SH-SY5Y (cell line): ENCODE data around the gene NAA10.

Experiments
- GATA2 ChIP-seq: IDR thresholded peaks from 2 replicates; pipeline ENCODE4 v1.6.1; 2011; ENCODE audit warnings: mild to moderate bottlenecking, low read depth, low read length
- GATA3 ChIP-seq: IDR thresholded peaks from 2 replicates; pipeline ENCODE4 v1.6.1; 2011; ENCODE audit warnings: low read depth, mild to moderate bottlenecking, low read length, moderate library complexity

NAA10 gene

DNA sequence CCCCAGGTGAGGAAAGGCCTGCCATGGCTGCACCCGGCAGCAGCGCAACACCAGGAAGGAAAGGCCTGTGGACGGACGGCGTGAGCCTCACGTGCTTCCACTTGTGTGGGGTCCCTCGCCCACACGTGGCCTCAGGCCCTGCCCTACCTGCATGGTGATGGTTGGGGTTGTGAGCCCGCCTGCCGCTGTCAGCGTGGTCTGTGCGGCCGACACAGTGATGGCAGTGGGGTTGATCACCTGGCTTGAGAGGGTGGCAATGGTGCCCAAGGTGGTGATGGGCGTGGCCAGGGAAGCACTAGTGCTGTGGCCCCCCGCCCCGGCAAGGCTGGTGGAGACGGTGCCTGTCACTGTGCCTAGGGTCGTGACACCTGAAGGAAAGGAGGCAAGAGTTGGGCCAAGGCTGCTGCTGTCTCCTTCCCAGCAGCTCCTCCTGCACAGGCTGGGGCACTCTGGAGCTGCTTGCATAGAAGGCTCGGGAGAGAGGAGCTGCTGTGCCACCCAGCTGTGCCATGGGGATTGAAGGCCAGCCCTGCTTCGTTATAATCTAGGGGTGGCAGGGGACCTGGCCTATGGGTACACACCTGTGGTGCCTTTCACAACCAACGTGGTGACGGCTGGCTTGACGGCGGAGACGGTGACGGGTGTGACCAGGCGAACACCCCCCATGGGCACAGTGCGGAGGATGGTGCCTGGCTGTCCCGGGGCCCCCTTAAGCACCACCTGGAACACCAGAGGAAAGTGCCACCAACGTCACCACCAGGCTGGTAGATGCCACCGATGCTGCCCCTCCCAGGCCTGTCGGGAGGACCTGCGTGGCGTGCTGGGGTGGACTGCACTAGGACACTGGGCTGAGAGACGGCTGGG lies 21.4 kb upstream of the NAA10 start:
- TF ChIP-seq GATA2 (no peak), GATA3 (no peak)

DNA sequence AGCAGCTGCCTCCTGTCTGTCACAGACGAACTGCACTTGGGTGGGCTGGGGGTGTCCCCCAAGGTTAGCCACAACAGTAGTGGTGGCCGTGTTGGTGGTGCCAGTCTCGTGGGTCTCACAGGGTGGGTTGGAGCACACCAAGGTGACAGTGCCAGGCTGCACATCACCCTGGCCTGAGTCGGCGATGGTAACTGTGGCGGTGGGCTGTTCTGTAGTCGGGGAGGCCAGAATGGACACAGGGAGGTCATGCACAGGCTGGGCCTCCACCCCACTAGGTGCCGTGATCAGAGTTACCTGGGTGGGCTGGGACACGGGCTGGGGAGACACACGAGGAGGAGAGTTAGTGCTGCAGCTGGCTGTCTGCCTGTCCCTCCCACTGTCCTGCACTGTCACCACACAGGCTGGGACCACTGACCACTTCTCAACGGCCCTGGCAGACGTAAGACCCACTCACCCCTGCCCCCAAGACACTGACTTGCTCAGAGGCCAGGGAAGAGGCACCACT lies 20.4 kb upstream of the NAA10 start:
- TF ChIP-seq GATA3, result no peak
- TF ChIP-seq GATA2, result no peak

DNA sequence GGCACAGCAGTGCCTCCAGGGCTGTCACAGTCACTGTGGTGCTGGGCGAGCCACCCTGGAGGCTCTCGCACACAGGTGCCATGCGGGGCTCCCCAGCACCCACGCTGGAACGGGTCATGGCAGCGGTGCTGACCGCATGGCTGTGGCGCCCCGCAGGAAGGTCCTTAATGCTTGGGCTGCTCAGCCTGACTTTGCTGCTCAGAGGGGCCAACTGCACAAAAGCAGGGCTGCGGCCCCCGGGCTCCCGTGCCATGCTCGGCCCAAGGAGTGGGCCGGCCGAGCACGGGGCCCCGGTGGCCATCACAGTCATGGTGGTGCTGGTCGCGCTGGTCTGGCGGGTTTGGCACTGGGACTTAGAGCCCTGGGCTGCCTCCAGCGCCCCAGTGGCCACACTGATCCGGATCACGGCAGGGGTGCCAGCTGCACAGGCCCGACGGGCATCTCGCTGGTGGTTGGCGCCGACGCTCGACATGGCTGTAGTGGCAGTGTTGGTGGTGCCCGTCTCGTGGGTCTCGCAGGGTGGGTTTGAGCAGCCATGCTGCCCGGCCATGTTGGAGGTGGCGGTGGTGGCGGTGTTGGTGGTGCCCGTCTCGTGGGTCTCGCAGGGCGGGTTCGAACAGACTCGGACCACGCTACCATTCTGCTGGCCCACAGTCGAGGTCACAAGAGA lies 19.9 kb upstream of the NAA10 start:
- TF ChIP-seq GATA2 (no peak), GATA3 (no peak)

DNA sequence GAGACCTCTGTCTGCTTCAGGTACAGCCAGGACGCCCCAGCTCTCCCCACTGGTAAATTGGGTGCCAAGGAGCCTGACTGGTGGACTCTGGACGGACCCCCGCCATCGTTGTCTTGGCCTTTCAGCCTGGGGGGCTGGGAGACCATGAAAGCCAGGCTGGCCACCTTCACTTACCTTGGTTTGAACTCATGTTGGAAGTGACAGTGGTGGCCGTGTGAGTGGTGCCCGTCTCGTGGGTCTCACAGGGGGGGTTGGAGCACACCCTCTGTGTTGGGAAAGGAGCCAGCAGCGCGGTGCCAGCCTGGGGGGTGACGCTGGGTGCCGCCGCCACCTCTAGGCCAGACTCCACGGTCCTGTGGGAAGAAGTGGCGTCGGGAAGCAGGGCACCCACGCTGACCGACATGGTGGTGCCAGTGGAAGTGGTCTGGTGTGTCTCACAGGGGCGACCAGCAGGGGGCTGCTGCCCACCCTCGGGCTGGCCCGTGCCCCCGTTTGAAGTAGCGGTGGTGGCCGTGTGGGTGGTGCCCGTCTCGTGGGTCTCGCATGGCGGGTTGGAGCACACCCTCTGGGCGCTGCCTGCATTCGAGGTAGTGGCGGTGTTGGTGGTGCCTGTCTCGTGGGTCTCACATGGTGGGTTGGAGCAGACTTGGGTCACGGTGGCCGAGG lies 19.2 kb upstream of the NAA10 start:
- no peak for TF ChIP-seq GATA3
- TF ChIP-seq GATA2, result no peak

DNA sequence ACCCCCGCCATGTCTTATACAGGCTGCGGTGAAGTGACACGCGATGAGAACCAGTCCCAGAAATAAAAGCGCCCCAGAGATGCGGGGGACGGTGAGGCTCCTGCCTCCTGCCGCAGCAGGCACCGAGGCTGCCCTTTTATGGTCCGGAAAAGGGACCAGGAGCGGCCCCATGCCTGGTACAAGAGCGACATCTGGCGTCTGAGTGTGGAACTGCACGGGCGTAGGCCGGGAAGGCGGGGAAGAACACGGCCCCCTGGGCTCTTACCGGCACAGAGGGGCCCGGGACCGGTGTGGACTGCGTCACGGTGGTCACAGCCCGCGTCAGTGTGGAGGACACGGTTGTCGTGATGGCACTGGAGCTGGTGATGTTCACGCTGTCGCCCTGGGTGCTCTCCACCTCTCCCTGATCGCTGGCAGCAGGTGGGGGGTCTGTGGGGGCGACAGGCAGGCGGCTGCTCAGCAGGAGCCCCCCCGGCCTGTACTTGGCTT lies 18.5 kb upstream of the NAA10 start:
- no peak for TF ChIP-seq GATA3
- no peak for TF ChIP-seq GATA2

DNA sequence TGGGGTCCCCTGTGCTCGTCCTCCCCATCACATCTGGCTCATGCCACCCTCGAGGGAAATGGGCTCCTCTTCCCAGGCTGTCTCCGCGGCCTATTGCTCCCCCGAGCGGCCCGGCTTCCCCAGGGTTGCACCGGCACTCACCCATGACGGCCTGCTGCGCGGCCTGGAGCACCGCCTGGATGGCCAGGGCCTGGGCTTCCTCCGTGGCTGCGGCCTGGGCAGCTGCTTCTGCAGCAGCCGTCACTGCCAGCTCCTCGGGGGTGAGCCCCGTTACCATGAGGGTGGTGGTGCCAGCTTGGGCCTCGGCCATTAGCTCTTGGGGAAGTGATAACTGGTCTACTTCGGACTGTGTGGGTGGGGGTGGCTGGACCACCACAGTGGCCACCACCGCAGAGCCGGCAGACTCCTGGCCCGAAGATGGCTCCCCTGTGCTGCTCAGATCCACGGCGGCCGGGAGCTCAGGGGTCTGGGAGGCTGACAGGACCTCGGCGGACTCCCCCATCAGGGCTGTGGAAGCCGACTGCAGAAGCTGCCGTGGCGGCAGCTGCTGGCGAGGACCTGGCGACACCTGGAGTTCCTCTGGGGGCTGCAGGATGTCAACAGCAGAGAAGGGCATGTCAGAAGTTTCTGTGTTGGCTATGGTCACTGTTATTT lies 17.7 kb upstream of the NAA10 start:
- TF ChIP-seq GATA2, result no peak
- no peak for TF ChIP-seq GATA3

DNA sequence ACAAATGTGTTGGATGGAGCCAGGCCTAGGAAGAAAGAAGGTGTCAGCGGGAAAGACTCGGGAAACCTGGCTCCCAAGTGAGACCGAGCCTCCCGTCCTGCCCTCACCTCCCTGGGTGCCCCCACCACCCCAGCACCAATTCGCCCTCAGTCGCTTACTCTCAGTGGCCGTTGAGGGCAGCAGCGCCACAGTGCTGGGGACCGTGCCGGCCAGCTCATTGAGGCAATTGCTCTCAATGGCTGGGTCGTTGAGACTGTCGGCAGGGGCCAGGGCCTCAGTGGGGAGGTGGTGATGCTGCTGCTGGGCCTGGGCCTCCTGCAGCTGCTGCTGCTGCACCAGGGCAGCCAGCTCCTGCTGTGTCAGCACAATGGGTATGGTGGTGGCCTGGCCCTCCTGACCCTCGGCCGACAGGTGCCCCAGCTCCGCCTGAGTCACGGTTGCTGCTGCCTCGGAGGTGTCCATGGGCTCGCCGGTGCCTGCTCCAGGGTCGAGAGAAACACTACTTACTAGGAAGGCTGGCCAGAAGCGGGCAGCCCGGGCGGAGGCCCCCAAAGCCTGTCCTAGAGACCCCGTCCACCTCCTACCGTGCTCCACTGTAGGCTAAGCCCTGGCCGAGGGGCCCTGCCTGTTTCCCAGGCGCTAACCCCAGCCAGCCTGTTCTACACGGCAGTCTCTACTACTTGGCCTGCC lies 17.0 kb upstream of the NAA10 start:
- TF ChIP-seq GATA2, result no peak
- TF ChIP-seq GATA3, result no peak

DNA sequence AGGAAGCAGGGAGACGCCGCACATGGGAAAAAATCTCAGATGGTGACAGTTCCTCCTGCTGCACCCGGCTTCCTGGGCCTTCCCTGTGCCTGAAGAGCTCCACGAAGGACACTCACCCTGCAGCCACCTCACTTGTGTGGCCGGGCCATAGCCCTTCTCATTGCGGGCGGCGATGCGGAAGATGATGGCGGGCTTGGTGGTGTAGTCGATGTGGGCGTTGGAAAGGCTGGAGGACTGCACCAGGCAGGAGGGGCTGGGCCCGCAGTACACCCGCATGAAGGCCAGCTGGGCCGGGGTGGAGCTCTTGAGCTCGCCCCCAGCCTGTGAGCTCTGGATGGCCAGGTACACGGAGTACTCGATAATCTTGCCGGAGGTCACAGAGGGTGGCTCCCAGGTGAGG lies 15.3 kb upstream of the NAA10 start:
- TF ChIP-seq GATA2, result no peak
- no peak for TF ChIP-seq GATA3

DNA sequence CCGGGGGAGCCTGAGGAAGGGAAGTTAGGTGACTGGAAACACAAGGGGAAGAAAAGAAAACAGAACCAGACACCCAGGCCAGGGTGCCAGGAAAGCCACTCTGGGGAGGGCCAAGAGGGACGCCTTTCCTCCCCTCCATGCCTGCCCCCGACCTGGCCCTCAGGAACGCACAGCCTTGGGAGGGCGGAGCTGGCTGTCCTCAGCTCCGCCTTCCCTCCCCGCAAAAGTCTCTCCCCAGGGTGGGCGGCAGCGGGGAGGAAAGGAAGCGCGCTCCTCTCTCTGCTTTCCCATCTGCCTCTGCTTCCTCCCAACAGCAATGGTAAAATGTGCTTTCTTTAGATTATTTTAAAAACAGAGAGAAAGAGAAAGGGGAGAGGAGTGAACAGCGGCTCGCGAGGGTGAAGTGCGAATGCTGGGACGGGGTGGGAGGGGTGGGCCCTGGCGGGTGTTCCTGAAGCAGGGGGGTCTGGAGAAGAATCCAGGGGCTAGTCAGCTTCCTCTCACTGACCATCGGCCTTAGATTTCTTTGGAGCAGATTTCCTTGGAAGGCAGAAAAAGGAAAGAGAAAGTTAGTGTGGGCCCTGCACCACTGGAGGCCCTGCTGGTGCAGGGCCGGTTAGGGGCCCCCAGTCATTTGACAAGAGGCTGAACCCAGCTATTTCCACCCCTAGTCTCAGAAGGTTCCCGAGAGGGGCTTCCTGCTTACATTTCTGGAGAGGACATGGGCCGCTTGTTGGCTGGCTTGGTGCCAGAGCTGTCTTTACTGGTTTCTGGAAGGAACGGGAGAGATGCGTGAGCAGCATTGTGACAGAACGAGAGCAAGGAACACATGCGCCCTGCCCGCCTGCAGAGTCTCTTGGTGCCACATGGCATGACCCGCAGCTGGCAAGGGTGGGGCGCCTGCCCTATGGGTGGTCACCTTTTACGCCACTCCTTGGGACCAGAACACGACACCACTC lies 14.3 kb upstream of the NAA10 start:
- TF ChIP-seq GATA2 (no peak), GATA3 (no peak)

DNA sequence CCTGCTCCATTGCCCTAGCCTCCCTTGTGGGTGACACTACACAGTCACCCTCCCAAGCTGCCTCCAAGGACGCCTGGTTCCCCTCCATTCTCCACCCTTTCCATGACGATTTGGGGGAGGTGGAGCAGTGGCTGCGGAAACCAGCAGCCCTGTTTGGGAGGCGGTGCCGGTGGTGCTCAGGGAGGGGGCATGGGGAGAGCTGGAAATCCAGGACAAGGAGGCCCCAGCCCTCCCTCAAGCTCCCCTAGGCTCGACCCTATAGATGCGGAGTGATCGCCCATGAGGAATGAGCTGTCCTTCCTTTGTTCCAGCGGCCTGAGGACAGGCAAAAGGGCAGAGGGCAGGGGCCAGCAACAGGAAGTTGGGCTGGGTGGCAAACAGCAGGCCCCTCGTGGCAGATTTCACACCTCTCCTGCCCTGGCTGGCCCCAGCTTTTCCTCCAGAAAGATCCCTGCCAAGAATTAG lies 13.2 kb upstream of the NAA10 start:
- TF ChIP-seq GATA2 (no peak), GATA3 (no peak)

DNA sequence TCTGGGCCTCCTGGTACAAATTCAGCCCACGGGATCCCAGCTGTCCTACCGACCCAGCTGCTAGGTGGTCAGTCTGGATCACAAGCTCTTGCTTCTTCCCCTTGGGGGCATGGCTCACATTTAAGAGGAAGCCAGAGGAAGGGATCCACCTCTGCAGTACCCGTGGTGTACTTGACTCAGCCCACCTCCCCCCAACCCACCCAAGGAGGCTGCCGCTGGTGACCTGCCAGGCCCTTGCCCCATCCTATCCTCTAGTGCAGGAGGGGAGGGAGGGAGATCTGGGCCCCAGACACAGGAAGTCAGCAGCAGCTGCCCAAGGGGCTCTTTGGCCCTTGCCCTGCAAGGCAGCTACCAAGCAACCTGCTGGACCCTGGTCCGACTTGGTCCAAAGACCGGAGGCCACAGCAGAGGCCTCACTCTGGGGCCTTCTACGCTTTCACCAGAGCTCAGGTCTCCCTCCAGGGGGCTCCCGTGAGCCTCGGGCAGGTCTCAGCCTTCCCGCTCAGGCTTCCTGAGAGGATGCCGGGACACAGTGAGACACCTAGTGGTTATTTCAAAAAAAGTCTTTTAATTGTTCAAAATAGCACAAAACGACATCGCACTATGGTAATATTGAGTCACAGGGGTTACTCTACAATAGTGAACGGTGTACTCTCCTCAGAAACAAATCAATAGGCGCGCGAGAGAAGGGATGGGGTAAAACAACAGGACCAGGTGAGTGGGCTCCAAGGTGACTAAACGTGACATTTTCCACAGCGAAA lies 12.4 kb upstream of the NAA10 start:
- TF ChIP-seq GATA2, result no peak
- TF ChIP-seq GATA3, result no peak
